Heart left ventricle (tissue), 16 donors: ENCODE data around the gene LRRC28. TPM values are rescaled to one million over a fixed set of nuclear protein-coding genes. Genes with fewer than 3 reads are reported as not detected.

ENCODE experiments used
- ATAC-seq, 4 donors: fragments of 200-7000 bp; cut with Tn5 transposase; one replicate each; pipeline ENCODE4 v1.9.1; 2020 to 2022; ENCODE audit warnings: moderate library complexity in 4 of 4, mild to moderate bottlenecking in 3 of 4, moderate number of reproducible peaks in 1 of 4
- DNase-seq, 5 donors: peaks; one replicate each; pipeline ENCODE4 v3.0.0-alpha.2; 2020
- H3K27ac ChIP-seq, 12 donors: fragments of 200-600 bp; sonication (generic) in 4 of 12; one replicate each; pipeline versions ENCODE4 v1.5.0 to v1.8.0; 2016 to 2022; ENCODE audit warnings: mild to moderate bottlenecking in 2 of 12
- H3K27me3 ChIP-seq, 9 donors: fragments of 200-600 bp; sonication (generic) in 2 of 9; one replicate each; pipeline versions ENCODE4 v1.5.1 to v1.8.0; 2016 to 2022; ENCODE audit warnings: mild to moderate bottlenecking in 3 of 9
- H3K36me3 ChIP-seq, 9 donors: fragments of 200-600 bp; sonication (generic) in 2 of 9; one replicate each; pipeline versions ENCODE4 v1.5.0 to v1.8.0; 2018 to 2022; ENCODE audit warnings: mild to moderate bottlenecking in 2 of 9
- H3K4me1 ChIP-seq, 12 donors: fragments of 200-600 bp; sonication (generic) in 4 of 12; one replicate each; pipeline versions ENCODE4 v1.5.0 to v1.8.0; 2016 to 2022; ENCODE audit warnings: mild to moderate bottlenecking in 3 of 12
- H3K4me3 ChIP-seq, 12 donors: fragments of 200-600 bp; sonication (generic) in 4 of 12; one replicate each; pipeline versions ENCODE4 v1.5.0 to v1.8.0; 2017 to 2022; ENCODE audit warnings: mild to moderate bottlenecking in 9 of 12, moderate library complexity in 4 of 12
- H3K9me3 ChIP-seq, 12 donors: fragments of 200-600 bp; sonication (generic) in 4 of 12; one replicate each; pipeline versions ENCODE4 v1.5.0 to v1.8.0; 2016 to 2022; ENCODE audit warnings: mild to moderate bottlenecking in 1 of 12
- CTCF ChIP-seq, 12 donors: fragments of 200-600 bp; sonication (generic) in 4 of 12; IDR thresholded peaks; one replicate each; pipeline versions ENCODE4 v1.5.0 to v1.8.0; 2018 to 2022; ENCODE audit warnings: antibody characterized with exemption in 12 of 12, mild to moderate bottlenecking in 5 of 12
- POLR2A ChIP-seq, 2 donors: fragments of 450-650 bp; IDR thresholded peaks; one replicate each; pipeline ENCODE4 v1.6.1; 2017; ENCODE audit warnings: antibody characterized with exemption in 2 of 2, mild to moderate bottlenecking in 2 of 2, moderate library complexity in 2 of 2
- WGBS, 4 donors: extraction: QIAGEN DNeasy Blood & Tissue Kit in 2 of 4; methylation state at CpG; one replicate each; pipeline versions ENCODE4 v1.1.5 to v1.1.7; 2013 to 2018; 5-methylcytosine and 5-hydroxymethylcytosine counted together
- intact Hi-C, 10 donors: fragments of 100-400 bp; cut with DNase I; formaldehyde crosslinking; loops; one replicate each; pipeline versions ENCODE4 v1.11.1 to v1.14.2; 2022
- polyA plus RNA-seq, 2 donors: library from polyadenylated mRNA; stranded (reverse); fragments of 200-250 nt; gene quantifications; one replicate each; pipeline ENCODE4 v1.2.3, GENCODE V29; 2013
- total RNA-seq, 9 donors: library from RNA; depleted of rRNA in 2 of 9; stranded (reverse); fragments of >200 nt in 2 of 9; fragmentation: NEBNext Ultra II Directional in 3 of 9; extraction: Animal tissue kit (Norgen Biotek cat#: 25700) in 3 of 9; gene quantifications; one replicate each; pipeline versions ENCODE4 v1.1.0 to v1.2.4, GENCODE V29; 2016 to 2023
- donor health status: ischemic (EF 13 %, LVEDD 7.1; RV severe dilation, severe dysfunction).
- donor health status: healthy with polysubstance abuse.
- donor health status: DM: no; HTN: yes; CAD: no.
- donor health status: DM: no; HTN: no; CAD: no.
- donor health status: ischemic (EF 25% LVEDD 6.9; RV normal size, moderate dysfunction).
- donor health status: ischemic (EF 25% LVEDD 5.7; RV mildly dilated, moderate dysfunction).
- donor health status: healthy.
- donor health status: DM: yes; HTN: yes; CAD: no.
- donor health status: ischemic (EF 35%, LVEDD 5.7; RV mildly dilated, moderate dysfunction).
- donor health status: nonischemic (EF 11% LVEDD 7.7; RV severe dilation, severe dysfunction).
- donor health status: DM: yes; HTN: yes; CAD: no.
- donor health status: PGD.
- donor health status: ischemic (EF 29% LVEDD 5.4; RV normal size, mild dysfunction).
- donor health status: nonischemic (EF 23%, LVEDD 6.1; RV moderate dilation, normal function).

The LRRC28 gene
- total and polyA plus RNA-seq, 11 donors, result 5.1 to 28.6 (median 20.1) TPM

GRCh38 chr15:99409097-99409473, 157.8 kb downstream of the LRRC28 start:
- Histone ChIP-seq H3K9me3 (no peaks in the 10 kb centered on the region), H3K36me3 (no peaks in the 10 kb centered on the region), H3K4me3 (no peak overlapping the region), H3K27me3 (no peaks in the 10 kb centered on the region), H3K4me1 (peaks cover 0 to 26% (median 22%) of the 10 kb centered on the region in 12 donors), H3K27ac (peak overlapping the region in 10 of 12 donors; percentile 6 to 71 (median 42))
- peak; percentile 51 to 74 (median 66) for TF ChIP-seq CTCF (IDR thresholded peaks at IDR 0.05)
- TF ChIP-seq POLR2A (IDR thresholded peaks at IDR 0.05), result no peak
- peak; percentile 87 to 94 (median 88) for ATAC-seq
- 13 to 34% (median 14%) methylated on average over 6 to 10 of the region's 10 CpGs for WGBS, 4 donors
- intact Hi-C loops, result loop anchor here in 8 of 10 donors (2.0 to 10.0 kb wide), 10 partner anchors 96 to 298 kb away; partner anchors contain the start of gene MEF2A (in 5 of the 8)
- DNase-seq, result peak; percentile 71 to 82 (median 79)

- H3K4me3 ChIP-seq, result no peak overlapping the region
- ATAC-seq, result peak in 1 of 4 donors; percentile 11
- WGBS, 4 donors, result 90 to 95% (median 94%) methylated on average over 5 to 6 of the region's 6 CpGs
- intact Hi-C loops, result loop anchor here in 8 of 10 donors (2.0 to 10.0 kb wide), 10 partner anchors 95 to 298 kb away; partner anchors contain the start of gene MEF2A (in 5 of the 8)
- DNase-seq, result no peak
- H3K27me3 ChIP-seq, result no peaks in the 10 kb centered on the region
- TF ChIP-seq POLR2A (IDR thresholded peaks at IDR 0.05) (no peak), CTCF (IDR thresholded peaks at IDR 0.05) (no peak)
- no peaks in the 10 kb centered on the region for H3K9me3 ChIP-seq
- peaks cover 0 to 26% (median 22%) of the 10 kb centered on the region in 12 donors for H3K4me1 ChIP-seq
- peak overlapping the region in 6 of 12 donors; percentile 24 to 71 (median 44) for H3K27ac ChIP-seq
- H3K36me3 ChIP-seq, result no peaks in the 10 kb centered on the region
Observed at GRCh38 chr15:99409560-99409959, 158.3 kb downstream of the LRRC28 start.

GRCh38 chr15:99410477-99410876, 159.2 kb downstream of the LRRC28 start:
- peaks cover 0 to 33% (median 22%) of the 10 kb centered on the region in 12 donors for H3K4me1 ChIP-seq
- no peak overlapping the region for H3K4me3 ChIP-seq
- intact Hi-C loops, result loop anchor here in 2 of 10 donors (5.0 to 10.0 kb wide), 2 partner anchors 74 to 152 kb away; no protein-coding TSS in a partner anchor

GRCh38 chr15:99411234-99411633, 160.0 kb downstream of the LRRC28 start:
- H3K27ac ChIP-seq, result no peak overlapping the region
- no peak for ATAC-seq
- TF ChIP-seq CTCF (IDR thresholded peaks at IDR 0.05) (no peak), POLR2A (IDR thresholded peaks at IDR 0.05) (no peak)
- no peak for DNase-seq
- 97 to 99% (median 98%) methylated on average over 8 of the region's 8 CpGs for WGBS, 4 donors
- H3K9me3 ChIP-seq, result no peaks in the 10 kb centered on the region
- peaks cover 0 to 35% (median 22%) of the 10 kb centered on the region in 12 donors for H3K4me1 ChIP-seq
- no peak overlapping the region for H3K4me3 ChIP-seq
- no peaks in the 10 kb centered on the region for H3K27me3 ChIP-seq
- H3K36me3 ChIP-seq, result no peaks in the 10 kb centered on the region
- intact Hi-C loops, result loop anchor here in 2 of 10 donors (5.0 to 10.0 kb wide), 2 partner anchors 74 to 151 kb away; no protein-coding TSS in a partner anchor

More at GRCh38 chr15:99410477-99410876, 159.2 kb downstream of the LRRC28 start:
- no peak for DNase-seq
- H3K9me3 ChIP-seq, result no peaks in the 10 kb centered on the region
- H3K36me3 ChIP-seq, result no peaks in the 10 kb centered on the region
- TF ChIP-seq CTCF (IDR thresholded peaks at IDR 0.05) (no peak), POLR2A (IDR thresholded peaks at IDR 0.05) (no peak)
- 90 to 97% (median 92%) methylated on average over 4 of the region's 4 CpGs for WGBS, 4 donors
- H3K27ac ChIP-seq, result no peak overlapping the region
- no peak for ATAC-seq
- H3K27me3 ChIP-seq, result no peaks in the 10 kb centered on the region
